ENCODE data around the gene MT1G.

DNA sequence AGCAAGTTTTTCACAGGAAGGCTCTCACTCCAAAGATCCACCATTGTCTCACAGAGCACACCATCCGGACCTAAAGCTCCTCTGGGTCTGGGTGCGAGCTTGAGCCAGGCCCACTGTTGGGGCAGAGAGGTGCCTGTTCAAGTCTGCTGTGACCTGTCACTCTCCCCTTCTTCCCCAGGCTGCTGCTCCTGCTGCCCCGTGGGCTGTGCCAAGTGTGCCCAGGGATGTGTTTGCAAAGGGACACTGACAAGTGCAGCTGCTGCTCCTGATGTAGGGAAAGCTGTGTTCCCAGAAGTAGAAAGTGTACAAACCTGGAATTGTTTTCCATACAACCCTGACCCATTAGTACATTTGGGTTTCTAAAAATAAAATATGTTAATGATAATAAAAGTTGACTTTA, 9.6 kb upstream of the MT1G start:
- TF ChIP-seq, protein P1, sequence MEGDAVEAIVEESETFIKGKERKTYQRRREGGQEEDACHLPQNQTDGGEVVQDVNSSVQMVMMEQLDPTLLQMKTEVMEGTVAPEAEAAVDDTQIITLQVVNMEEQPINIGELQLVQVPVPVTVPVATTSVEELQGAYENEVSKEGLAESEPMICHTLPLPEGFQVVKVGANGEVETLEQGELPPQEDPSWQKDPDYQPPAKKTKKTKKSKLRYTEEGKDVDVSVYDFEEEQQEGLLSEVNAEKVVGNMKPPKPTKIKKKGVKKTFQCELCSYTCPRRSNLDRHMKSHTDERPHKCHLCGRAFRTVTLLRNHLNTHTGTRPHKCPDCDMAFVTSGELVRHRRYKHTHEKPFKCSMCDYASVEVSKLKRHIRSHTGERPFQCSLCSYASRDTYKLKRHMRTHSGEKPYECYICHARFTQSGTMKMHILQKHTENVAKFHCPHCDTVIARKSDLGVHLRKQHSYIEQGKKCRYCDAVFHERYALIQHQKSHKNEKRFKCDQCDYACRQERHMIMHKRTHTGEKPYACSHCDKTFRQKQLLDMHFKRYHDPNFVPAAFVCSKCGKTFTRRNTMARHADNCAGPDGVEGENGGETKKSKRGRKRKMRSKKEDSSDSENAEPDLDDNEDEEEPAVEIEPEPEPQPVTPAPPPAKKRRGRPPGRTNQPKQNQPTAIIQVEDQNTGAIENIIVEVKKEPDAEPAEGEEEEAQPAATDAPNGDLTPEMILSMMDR (IDR thresholded peaks at IDR 0.05; ENCODE audit: low read depth, low read length, poor library complexity, severe bottlenecking), result no peak
- no peak for TF ChIP-seq EZH2phosphoT487 (IDR thresholded peaks at IDR 0.05; ENCODE audit: borderline replicate concordance, low read length)
